Stimulated activated CD8-positive, alpha-beta memory T cell treated with anti-CD3 and anti-CD28 coated beads, Interleukin-15, amount 100 ng/mL, for 48 hours (primary cell): ENCODE data around the gene TFDP1.

ENCODE experiments used
- DNase-seq, 2 donors: peaks; one replicate each; pipeline ENCODE4 v3.0.0-alpha.2; 2020; ENCODE audit warnings: low read depth in 2 of 2

TFDP1 gene

DNA sequence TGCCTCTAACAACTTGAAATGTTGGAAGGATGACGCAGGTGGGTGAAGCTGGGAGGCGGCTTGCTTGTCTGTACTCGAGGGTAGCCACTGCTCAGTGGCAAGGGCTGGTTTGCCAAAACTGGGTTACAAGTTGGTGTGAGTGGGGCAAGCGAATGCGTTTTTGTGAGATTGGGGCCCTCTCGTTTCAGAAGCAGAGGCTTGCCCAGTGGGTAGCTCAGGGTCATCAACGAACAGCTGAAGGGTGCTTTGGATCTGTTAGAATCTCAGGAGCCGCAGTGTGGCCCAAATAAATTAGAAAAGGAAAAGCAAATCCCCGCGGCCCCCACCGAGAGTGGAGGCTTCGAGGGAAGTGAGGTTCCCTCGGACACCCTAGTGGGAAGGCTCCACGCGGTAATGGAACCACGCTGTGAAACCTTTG, 66.2 kb downstream of the TFDP1 start:
- no peak for DNase-seq

DNA sequence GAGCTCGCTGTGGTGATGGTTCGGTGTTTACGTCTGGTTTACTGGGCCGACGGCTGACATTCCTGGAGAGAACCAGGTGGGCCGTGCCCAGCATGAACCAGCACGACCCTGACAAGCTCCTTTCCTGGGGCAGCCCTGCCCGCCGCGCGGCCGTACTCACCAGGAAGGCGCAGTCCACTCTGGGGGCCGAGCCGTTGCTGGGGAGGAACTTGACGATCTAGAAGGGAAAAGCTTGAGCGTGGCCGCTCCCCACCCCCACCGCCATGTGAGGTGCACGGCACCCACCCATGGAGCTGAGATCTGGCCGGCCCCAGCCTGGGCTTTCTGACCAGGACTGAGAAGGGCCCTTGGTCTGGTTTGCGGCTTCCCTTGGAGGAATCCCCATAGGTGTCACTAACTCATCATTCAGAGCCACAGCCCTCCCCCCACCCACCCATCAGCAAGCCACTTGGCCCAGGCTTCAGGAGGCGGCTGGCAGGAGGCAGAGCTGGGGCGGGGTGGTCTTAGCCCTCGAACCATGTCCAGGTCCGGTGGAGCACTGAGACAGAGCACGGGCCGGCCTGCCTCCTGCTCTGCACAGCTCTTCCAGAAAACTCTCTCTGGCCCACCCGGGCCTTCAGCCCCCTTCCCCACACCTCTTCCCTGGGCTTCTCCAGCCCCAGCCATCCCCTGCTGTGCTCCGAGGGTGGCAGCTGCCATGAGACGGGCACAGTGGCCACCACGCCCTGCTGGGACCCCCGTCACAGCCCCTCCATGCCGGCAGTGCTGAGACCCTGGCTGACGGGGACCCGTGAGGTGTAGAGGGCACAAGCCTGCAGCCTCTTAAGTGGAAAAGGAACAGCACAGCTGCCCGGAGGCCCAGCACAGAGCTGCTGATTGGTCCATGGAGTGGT, 67.2 kb downstream of the TFDP1 start:
- no peak for DNase-seq

DNA sequence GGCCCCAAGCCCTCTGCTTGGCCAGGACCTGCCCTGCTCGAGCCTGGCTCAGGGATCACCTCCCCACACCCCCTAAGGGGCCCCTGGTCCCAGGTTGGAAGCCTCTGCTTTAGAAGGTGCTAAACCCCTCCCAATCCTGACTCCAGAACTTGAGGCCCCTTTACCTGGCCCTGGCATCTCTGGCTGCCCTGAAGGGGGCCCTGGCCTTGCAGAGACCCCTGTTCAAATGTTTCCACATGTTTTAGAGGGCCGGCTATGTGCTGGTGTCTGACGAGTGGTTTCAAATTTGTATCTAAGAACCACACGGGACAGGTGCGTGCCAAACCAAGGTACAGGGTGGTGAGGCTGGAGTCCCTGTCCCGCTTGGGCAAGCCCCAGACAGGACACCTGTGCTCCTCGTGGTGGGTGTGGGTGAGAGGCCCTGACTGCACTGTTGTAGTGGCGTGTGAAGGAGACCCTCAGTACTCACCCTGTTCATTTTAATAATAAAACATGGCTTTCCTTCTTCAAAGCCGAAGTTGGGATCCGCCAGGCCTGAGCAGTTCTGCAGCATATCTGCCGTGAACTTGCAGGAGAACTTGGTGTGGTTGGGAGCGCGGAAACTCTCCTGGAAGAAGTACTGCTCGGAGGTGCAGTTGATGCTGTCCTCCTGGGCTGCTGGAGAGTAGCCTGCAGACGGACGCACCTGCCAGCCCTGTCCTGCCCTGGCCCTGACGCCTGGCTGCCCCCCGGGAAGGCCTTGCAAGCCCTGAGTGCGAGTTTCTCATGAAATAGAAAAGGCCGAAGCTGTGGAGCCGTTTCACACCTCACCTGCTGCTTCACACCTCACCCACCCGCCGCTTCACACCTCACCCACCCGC, 68.1 kb downstream of the TFDP1 start:
- no peak for DNase-seq

DNA sequence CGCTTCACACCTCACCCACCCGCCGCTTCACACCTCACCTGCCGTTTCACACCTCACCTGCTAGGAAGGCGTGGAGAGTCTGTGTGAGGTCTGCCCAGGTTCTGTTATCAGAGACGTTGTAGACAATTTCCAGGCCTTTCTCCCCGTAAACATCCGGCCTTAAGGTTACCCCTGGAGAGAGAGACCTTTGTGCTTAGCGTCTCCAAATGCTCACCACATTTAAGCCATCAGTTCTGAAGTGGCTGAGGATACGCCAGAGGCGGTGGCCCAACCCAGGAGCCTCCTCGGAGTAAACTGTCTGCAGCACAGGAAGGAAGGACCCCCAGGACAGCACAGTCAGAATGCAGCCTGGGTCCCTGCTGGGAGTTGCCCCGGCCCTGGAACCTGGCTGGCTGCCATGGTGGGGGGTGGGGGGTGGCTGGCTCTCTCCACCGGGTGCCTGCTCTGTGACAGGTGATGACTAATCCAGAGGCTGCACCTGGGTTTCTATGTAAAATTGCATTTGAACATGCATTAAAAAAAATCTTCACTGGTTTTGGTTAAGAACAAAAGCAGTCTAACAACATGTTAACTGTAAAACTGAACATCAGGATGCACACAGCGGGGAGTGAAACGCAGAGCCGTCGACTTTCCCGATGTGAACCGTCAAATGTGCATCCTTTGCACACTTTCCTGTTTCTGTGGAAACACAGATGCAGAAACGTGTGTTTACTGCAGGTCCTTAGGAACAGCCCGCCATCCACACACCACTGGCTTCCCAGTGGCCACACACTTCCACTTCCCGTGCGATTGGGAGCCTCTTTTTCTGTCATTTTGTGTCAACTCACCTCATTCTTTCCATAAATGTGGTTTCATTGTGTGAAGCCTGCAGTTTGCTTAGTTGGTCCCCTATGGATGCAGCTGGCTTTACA, 69.0 kb downstream of the TFDP1 start:
- no peak for DNase-seq

DNA sequence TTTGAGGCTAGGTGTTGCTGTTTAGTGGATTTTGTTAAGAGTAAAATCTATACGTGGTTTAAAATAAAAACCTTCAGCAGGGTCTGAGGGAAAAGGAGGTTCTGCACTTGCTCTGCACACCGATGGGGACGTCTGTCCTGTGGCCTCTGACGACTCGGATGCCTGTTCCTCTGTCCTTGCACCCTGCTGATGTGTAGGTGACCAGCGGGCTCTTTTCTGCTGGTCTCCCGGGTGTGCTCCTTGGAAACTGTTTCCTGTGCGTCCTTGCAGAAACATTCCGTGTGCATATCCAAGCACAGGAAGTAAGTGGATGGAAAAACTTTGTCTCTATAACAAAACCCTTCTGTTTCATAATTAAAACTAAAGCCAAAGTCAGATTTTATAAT, 69.6 kb downstream of the TFDP1 start:
- DNase-seq, result no peak

GRCh38 chr13:113654591-113655345, 70.2 kb downstream of the TFDP1 start:
- no peak for DNase-seq

GRCh38 chr13:113655346-113656002, 70.9 kb downstream of the TFDP1 start:
- DNase-seq, result no peak

- DNase-seq, result no peak
Measured at GRCh38 chr13:113656003-113656588, 71.5 kb downstream of the TFDP1 start.

GRCh38 chr13:113656831-113657671, 72.5 kb downstream of the TFDP1 start:
- DNase-seq, result no peak

- DNase-seq, result no peak
Measured at GRCh38 chr13:113657851-113658741, 73.5 kb downstream of the TFDP1 start, which contains the start of gene ATP4B. Gene ATP4B, minus strand, starts transcription at chr13:113658198. Its CDS starts 54 bp downstream, at chr13:113658144.

DNA sequence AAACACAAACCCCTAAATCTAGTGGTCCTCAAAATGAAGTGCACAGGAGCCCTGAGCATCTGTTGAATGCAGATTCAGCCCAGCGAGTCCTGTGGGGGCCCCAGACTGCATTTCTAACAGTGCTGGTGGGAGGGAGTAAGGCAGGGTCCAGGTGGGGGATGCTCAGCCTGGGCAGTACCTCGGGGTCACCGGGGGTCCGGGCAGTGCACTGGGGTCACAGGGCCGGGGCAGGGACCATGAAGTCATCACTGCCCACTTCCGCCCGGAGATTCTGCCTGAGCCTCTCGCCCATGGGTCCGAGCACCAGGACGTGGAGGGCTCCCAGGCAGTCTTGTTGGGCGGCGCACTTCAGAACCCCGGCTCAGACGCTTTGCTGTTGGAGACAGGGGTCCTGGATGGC, 74.3 kb downstream of the TFDP1 start:
- DNase-seq, result no peak

- no peak for DNase-seq
Measured at GRCh38 chr13:113659337-113659736, 74.8 kb downstream of the TFDP1 start.

DNA sequence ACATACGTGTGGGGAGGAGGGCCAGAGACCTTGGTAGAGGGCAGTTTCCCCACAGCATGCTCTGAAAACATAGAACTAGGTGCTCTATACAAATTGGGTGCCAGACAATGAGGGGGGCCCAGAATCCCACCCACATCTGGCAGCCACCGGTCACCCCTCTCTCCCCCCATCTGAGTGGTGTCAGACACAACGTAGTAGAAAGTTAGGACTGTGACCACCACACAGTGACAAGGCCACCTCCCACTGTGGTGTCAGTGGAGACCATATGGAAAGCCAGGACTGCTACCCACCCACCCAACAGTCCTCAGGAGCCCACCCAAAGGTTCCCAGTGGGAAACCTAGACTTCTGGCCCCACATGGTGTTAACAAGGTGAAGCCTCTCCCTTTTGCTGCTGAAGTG, 75.5 kb downstream of the TFDP1 start:
- DNase-seq, result no peak

DNA sequence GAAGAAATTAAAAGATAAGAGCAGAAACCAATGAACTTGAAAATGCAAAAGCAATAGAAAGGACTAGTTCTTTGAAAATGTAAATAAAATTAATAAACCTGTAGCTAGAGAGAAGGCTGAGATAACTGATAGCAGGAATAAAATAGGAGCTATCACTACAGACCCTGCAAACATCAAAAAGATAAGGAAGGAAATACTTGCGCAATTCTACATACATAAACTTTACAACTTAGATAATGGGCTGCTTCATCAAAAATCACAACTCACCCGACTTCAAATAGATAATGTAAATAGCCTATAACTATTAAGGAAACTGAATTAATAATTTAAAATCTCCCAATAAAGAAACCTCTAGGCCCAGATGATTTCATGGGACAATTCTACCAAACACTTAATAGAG, 77.0 kb downstream of the TFDP1 start:
- DNase-seq, result no peak

DNA sequence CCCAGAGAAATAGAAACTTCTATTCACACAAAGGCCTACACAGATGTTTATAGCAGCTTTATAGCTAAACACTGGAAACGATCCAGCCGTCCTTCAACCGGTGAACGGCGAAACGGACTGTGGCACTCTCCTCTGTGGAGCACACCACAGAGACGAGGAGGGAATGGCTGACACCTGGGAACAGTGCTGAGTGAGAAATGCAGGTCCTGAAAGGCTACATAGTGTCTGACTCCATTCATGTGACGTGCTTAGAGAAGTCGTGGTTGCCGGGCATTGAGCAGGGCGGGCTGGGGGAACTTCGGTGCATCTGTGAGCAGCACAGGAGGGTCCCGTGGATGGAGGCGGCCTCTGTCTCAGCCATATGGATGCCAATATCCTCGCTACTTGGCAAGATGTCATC, 79.4 kb downstream of the TFDP1 start:
- no peak for DNase-seq

DNA sequence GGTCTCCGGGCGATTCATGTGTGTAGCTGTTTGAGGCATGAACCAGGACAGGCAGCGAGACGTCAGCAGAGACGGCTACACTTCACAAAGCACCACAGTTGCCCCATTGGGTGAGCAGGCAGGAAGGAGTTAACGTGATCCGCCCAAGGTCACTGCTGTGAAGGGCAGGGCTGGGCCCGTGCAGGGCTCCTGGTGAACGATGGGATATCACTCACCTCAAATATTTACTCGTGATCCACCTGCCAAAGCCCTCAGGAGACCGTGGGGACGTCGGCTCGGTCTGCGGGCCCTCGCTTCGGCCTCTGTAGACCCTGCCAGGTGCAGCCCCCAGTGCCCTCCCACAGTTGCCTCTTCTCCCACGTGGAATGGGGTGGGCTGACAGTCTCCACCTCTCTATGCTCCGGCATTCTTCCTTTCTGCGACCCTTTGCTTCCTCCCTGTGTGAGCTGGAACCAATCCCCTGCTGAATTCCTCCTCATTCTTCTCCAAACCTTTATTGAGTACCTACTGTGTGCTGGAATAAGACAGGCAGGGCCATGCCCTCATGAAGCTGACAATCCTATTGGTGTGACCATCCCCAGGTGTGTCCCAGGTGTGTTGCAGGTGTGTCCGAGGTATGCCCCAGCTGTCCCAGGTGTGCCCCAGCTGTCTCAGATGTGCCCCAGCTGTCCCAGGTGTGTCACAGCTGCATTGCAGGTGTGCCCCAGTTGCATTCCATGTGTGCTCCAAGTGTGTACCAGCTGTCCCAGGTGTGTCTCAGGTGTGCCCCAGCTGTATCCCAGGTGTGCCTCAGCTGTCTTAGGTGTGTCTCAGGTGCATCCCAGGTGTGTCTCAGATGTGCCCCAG, 80.4 kb downstream of the TFDP1 start:
- DNase-seq, result no peak
